Skeletal muscle satellite cell (primary cell): ENCODE data around the gene TMEM163. TPM values are rescaled to one million over a fixed set of nuclear protein-coding genes. Genes with fewer than 3 reads are reported as not detected.
A peak's percentile ranks its signal among the peaks of the same experiment; 100 is the strongest.
"Not testable (repeated sequence)": the region's sequence is repeated elsewhere in the genome, so short reads cannot be mapped to it uniquely, and the experiment has no call there.

Experiments
- H3K27me3 ChIP-seq: 2 replicates; pipeline ENCODE4 v1.7.0; 2013; ENCODE audit warnings: low read length; ENCODE audit not compliant: control insufficient read depth, insufficient read depth
- H3K36me3 ChIP-seq: 2 replicates; pipeline ENCODE4 v1.7.0; 2013; ENCODE audit warnings: mild to moderate bottlenecking, control low read depth, low read length; ENCODE audit not compliant: insufficient read depth
- H3K4me1 ChIP-seq: 2 replicates; pipeline ENCODE4 v1.7.0; 2013; ENCODE audit warnings: low read length; ENCODE audit not compliant: control insufficient read depth, insufficient read depth
- H3K4me2 ChIP-seq: 2 replicates; pipeline ENCODE4 v1.7.0; 2013; ENCODE audit warnings: mild to moderate bottlenecking, low read length
- H3K4me3 ChIP-seq: 2 replicates; pipeline ENCODE4 v1.7.0; 2013; ENCODE audit warnings: low read length
- H3K9ac ChIP-seq: 2 replicates; pipeline ENCODE4 v1.7.0; 2013; ENCODE audit warnings: mild to moderate bottlenecking, low read depth, low read length, moderate library complexity
- H3K9me3 ChIP-seq: replicated peaks from 2 replicates; pipeline ENCODE4 v1.7.0; 2013; ENCODE audit warnings: mild to moderate bottlenecking, control low read depth, low read length
- total RNA-seq: library from RNA; depleted of rRNA; stranded (reverse); fragments of >200 nt; gene quantifications from 2 replicates; pipeline ENCODE4 v1.2.3, GENCODE V29; 2012; rRNA removed

TMEM163 gene
- total RNA-seq: not detected in 2 replicates

DNA sequence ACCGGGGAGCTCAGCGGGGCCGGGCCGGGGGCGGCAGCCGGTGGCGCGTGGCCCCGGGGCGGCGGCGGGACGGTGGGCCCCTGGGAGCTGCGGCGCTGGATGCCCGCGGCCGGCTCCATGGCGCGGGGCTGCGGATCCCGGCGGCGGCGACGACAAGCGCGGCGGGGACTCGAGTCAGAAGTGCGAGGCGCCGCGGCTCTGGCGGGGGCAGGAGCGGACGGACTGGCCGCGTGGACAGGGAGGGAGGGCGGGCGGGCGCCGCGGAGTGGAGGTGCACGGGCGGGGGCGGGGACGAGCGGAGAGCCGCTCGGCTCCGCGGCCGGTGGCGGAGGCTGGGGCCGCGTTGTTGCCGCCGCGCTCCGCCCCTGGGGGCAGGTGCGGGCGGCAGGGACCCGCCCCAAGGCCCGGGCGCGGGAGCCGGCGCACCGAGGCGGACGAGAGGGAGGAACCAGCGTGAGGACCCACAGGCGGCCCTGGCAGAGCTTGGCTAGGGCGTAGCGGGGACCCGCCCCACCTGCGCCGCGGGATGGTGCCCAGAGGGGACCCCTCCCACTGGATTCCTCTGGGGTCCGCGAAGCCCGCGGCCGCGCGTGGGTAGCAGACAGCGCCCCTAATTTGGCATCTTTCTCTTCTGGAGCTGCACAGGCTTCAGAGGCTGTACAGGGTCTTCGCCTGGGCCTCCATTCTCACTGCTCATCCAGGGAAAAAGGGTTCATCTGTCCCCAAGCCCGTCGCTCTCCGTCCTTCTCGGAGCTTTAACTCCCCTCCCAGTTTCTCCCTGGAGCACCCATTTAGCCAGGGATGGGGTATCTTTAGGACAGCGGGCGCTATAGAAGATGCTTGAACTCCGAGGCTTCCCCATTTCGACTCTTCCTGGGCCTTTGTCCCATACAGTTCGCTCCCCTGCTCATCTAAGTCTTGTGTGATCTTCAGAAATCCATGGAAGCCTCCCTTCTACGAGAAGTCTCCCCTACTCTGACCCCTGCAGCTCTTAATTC is at the start of gene TMEM163:
Gene TMEM163, minus strand, starts transcription at position 184 of the 998 bp plus-strand sequence.
- Histone ChIP-seq H3K4me1 (peaks cover 7% of the 10 kb centered on the region), H3K4me2 (peak within 1 kb of the TSS; percentile 77), H3K36me3 (no peaks in the 10 kb centered on the region), H3K9me3 (no peaks in the 10 kb centered on the region), H3K27me3 (peaks cover 71% of the 10 kb centered on the region), H3K9ac (no peak within 1 kb of the TSS), H3K4me3 (peak within 1 kb of the TSS; percentile 57)

DNA sequence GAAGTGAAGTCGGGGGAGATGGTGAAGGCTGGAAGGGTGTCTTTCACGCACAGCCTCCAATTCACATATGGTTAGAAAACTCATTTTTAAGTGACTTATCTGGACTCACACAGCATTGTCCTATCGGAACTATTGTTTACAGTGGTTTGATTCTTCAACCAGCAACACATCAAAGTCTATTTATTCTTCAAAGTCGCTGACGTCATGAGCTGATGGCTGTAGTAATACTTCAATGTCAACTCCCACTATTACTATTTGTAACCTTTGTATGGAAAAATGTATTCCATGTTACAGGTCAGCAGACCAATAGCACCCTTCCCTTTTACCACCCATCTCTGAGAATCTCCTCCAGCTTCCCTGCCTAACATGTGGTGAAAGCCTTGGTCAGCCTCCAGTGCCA is 47.8 kb upstream of the TMEM163 start:
- Histone ChIP-seq H3K9ac (no peak overlapping the region), H3K9me3 (no peaks in the 10 kb centered on the region), H3K36me3 (no peaks in the 10 kb centered on the region), H3K4me3 (no peak overlapping the region), H3K27me3 (peaks cover 3% of the 10 kb centered on the region), H3K4me1 (no peaks in the 10 kb centered on the region), H3K4me2 (no peak overlapping the region)

DNA sequence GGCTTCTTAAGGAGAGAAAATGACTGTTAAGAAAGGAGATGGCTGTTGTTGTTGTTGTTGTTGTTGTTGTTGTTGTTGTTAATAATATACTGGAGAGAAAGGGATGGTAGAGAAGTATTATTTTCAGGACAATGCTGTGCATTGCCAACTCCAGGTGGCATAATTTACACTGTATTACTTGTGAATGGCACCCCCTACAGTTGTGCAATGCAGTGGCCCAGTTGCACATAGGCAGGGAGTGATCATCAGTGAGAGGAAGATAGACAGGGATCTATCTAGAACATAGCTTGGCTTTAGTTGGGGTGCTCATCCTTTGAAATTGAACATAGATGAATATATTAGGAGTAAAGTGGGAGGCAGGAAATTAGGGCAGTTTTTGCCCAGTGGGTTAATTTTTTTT is 47.2 kb upstream of the TMEM163 start:
- no peak overlapping the region for H3K4me3 ChIP-seq
- no peaks in the 10 kb centered on the region for H3K4me1 ChIP-seq
- no peaks in the 10 kb centered on the region for H3K9me3 ChIP-seq
- H3K4me2 ChIP-seq: no peak overlapping the region
- no peaks in the 10 kb centered on the region for H3K27me3 ChIP-seq
- H3K9ac ChIP-seq: no peak overlapping the region
- no peaks in the 10 kb centered on the region for H3K36me3 ChIP-seq

DNA sequence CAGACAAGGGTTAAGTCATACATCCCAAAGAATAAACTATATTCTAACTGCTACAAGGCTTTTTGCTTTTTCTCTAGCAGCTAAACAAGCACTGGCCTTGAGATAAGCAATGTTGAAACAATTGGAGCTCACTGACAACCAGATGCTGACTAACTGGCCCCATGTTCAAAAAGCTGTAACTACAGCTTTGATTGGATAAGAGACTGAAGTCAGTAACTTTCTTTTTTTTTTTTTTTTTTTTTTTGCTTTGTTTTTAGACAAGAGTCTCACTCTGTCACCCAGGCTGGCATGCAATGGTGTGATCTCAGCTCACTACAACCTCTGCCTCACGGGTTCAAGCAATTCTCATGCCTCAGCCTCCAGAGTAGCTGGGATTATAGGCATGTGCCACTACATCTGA is 45.4 kb upstream of the TMEM163 start:
- H3K4me1 ChIP-seq: no peaks in the 10 kb centered on the region
- no peaks in the 10 kb centered on the region for H3K27me3 ChIP-seq
- H3K9me3 ChIP-seq: no peaks in the 10 kb centered on the region
- no peak overlapping the region for H3K9ac ChIP-seq
- H3K4me3 ChIP-seq: no peak overlapping the region
- no peaks in the 10 kb centered on the region for H3K36me3 ChIP-seq
- no peak overlapping the region for H3K4me2 ChIP-seq

DNA sequence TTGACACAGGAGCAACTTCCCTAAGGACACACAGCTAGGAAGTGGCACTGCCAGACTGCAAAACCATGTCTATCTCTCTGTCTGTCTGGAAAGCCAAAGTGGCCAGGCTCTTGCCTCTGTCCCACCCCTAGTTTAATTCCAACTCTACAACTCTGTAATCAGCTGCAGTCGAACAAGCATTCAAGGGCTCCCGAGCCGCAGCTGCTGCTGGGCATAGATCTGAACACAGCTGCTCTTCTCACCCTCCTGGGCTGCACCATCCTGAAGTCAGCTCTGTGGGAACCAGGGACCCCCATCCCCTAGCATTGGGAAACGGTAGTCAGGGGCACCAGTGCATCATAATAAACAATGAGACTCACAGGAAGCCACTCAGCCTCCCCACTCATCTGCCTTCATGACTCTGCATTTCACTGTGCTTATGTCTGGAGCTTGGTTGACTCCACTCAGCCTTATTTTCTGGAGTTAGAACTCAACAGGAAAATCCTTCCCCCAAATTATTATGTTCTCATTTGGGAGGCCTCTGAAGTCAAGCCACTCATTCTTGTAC is 44.4 kb upstream of the TMEM163 start:
- no peak overlapping the region for H3K9ac ChIP-seq

DNA sequence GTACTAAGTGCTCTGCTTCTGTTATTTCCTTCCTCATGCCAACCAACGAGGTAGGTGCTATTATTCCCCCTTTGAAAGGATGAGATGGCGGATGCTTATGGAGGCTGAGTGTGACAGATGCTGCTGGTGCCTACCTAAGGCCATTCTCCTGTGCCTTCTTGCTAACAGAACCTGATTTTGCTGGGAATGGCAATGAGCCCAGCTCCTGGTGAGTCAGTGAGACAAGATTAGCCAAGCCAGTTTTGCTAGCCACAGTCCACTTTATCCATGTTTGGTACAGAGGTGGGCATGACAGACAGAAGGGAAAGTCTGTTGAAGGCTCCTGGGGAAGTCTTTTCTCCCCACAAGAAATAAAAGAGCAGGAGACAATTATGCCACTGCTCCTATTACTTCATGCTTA is 43.7 kb upstream of the TMEM163 start:
- Histone ChIP-seq H3K36me3 (no peaks in the 10 kb centered on the region), H3K4me1 (no peaks in the 10 kb centered on the region), H3K4me3 (no peak overlapping the region), H3K27me3 (no peaks in the 10 kb centered on the region), H3K9ac (no peak overlapping the region), H3K9me3 (no peaks in the 10 kb centered on the region), H3K4me2 (no peak overlapping the region)

More for the DNA sequence above, 44.4 kb upstream of the TMEM163 start:
- no peaks in the 10 kb centered on the region for H3K27me3 ChIP-seq
- no peaks in the 10 kb centered on the region for H3K36me3 ChIP-seq
- no peak overlapping the region for H3K4me3 ChIP-seq
- H3K9me3 ChIP-seq: no peaks in the 10 kb centered on the region
- no peaks in the 10 kb centered on the region for H3K4me1 ChIP-seq
- H3K4me2 ChIP-seq: no peak overlapping the region

DNA sequence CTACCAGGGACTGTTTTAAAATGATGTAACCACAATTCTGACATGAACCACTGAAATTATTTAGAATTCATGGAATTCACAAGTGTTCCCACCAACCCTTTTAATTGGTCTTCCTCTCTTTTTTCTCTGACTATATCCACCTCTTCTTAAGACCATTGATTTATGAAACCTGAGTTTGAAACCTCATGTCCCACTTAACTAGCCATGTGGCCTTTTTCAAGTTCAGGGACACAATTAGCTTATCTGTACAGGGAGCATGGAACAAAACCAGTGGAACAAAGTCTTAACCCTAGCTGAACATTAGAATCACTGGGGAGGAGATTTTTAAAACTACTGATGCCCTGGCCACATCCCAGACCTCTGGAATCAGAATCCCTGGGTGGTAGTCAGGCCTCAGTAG is 41.6 kb upstream of the TMEM163 start:
- Histone ChIP-seq H3K4me1 (no peaks in the 10 kb centered on the region), H3K4me3 (no peak overlapping the region), H3K27me3 (no peaks in the 10 kb centered on the region), H3K36me3 (no peaks in the 10 kb centered on the region), H3K4me2 (no peak overlapping the region), H3K9me3 (no peaks in the 10 kb centered on the region), H3K9ac (no peak overlapping the region)

DNA sequence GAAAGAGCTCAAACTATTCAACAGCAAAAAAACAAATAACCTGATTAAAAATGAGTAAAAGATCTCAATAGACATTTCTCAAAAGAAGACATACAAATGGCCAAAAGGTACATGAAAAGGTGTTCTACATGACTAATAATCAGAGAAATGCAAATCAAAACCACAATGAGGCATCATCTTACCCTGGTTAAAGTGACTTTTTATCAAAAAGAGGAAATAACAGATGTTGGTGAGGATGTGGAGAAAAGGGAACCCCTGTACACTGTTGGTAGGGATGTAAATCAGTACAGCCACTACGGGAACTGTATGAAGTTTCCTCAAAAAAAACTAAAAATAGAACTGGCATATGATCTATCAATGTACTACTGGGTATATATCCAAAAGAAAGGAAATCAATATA is 39.8 kb upstream of the TMEM163 start:
- Histone ChIP-seq H3K4me2 (no peak overlapping the region), H3K27me3 (no peaks in the 10 kb centered on the region), H3K9ac (no peak overlapping the region), H3K4me1 (no peaks in the 10 kb centered on the region), H3K9me3 (no peaks in the 10 kb centered on the region), H3K36me3 (no peaks in the 10 kb centered on the region), H3K4me3 (no peak overlapping the region)

DNA sequence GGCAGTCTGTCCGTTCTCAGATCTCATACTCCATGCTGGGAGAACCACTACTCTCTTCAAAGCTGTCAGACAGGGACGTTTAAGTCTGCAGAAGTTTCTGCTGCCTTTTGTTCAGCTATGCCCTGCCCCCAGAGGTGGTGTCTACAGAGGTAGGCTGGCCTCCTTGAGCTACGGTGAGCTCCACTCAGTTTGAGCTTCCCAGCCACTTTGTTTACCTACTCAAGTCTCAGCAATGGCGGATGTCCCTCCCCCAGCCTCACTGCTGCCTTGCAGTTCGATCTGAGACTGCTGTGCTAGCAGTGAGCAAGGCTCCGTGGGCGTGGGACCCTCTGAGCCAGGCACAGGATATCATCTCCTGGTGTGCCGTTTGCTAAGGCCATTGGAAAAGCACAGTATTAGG is 33.2 kb upstream of the TMEM163 start:
- not testable (repeated sequence) for H3K4me2 ChIP-seq

DNA sequence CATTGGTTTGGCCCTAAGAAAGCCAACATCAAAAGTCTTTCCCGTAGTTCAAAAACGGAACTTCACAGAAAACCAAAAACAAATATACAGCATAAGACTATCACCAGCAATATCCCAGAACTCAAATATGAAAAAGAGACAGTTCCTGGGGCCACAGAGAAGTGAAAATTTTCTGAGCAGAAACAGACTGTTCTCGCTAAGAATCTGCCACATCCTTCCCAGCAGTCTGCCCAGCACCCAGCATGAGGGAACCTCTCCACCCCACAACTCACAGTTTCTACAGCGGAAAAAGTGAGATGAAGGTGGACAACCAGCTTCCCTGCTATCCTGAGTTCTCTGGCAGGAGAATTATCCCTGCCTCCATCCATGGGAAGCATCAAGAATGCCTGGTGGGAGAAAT is 26.7 kb upstream of the TMEM163 start:
- Histone ChIP-seq H3K9me3 (no peaks in the 10 kb centered on the region), H3K36me3 (no peaks in the 10 kb centered on the region), H3K9ac (no peak overlapping the region), H3K4me2 (no peak overlapping the region), H3K4me3 (no peak overlapping the region), H3K4me1 (no peaks in the 10 kb centered on the region), H3K27me3 (no peaks in the 10 kb centered on the region)

More for the DNA sequence above, 33.2 kb upstream of the TMEM163 start:
- not testable (repeated sequence) for H3K27me3 ChIP-seq, H3K36me3 ChIP-seq, H3K9ac ChIP-seq, H3K4me1 ChIP-seq, H3K9me3 ChIP-seq, H3K4me3 ChIP-seq

DNA sequence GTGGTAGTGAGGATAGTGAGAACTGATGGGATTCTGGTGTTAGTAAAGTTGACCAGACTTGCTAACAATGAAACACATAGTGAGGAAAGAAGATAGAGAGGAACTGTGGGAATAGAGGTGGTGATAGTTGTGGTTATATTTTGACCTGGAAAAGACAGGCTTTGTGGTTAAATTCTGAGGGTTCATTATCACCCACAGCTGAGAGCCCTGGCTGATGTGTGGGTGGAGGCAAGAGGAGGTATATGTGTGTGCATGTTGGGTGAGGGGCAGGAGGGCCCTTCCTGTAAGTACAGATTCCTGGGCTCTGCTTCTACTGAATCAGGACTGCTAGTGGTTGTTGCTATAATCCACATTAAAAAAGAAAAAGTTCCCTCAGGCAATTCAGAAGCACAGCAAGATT is 26.2 kb upstream of the TMEM163 start:
- Histone ChIP-seq H3K4me2 (no peak overlapping the region), H3K4me3 (no peak overlapping the region), H3K9me3 (no peaks in the 10 kb centered on the region), H3K4me1 (no peaks in the 10 kb centered on the region), H3K36me3 (no peaks in the 10 kb centered on the region), H3K9ac (no peak overlapping the region), H3K27me3 (no peaks in the 10 kb centered on the region)
